ENCODE data around the gene CABLES1. TPM values are rescaled to one million over a fixed set of nuclear protein-coding genes. Genes with fewer than 3 reads are reported as not detected.

Gene CABLES1
- total RNA-seq, 2 donors from 2014 or later = 0.73 TPM; not detected in 1

DNA sequence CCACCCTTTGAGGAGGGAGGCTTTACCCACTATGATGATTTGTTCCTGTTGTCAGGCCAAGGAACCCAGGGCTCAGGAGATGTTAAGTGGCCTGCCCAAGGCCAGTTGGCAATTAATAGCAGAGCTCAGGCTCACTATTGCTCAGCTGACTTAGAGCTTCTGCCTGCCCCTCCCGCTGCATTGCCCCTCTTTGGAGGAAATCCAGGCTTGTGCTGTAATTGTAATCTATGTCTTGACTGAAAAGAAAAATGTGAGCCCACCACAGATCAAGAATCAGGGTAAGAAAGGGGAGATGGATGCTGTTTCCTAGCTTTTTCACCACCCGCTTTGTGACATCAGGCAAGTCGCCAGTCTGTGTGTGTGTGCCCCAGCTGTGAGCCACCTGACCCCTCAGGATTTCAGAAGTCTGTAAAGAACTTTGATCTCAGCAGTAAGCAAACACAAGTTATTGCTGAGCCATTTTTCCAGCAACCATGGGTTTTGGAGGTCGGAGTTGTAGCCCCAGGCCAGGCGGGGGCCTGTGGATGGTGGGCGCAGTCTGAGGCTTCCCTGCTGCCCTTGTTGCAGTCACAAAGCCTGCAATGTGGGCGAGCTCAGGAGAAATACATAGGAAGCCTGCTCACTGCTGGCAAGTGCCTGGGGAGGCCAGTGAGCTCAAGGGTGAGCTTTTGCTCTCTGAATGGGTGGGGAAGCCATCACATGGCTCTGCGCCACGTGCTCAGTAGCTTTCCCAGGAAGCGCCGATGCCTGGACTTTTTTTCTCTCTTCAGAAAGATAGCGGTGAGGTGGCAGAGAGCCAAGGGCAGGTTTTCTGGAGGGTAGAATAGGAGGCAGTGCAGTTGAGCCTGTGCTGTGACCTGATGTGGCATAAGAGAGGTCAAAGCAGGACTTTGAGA, 6.1 kb downstream of the CABLES1 start:
- ATAC-seq (no peak), DNase-seq (no peak)
- Mint-ChIP-seq H3K36me3 (ENCODE audit: low read depth) (no peaks in the 10 kb centered on the region), H3K27me3 (peaks cover 40% of the 10 kb centered on the region), H3K4me3 (no peak overlapping the region), H3K27ac (no peak overlapping the region), H3K4me1 (peaks cover 19% of the 10 kb centered on the region)
- H3K9me3 ChIP-seq (ENCODE audit: control insufficient read depth, low read length, poor library complexity, severe bottlenecking) = no peaks in the 10 kb centered on the region

DNA sequence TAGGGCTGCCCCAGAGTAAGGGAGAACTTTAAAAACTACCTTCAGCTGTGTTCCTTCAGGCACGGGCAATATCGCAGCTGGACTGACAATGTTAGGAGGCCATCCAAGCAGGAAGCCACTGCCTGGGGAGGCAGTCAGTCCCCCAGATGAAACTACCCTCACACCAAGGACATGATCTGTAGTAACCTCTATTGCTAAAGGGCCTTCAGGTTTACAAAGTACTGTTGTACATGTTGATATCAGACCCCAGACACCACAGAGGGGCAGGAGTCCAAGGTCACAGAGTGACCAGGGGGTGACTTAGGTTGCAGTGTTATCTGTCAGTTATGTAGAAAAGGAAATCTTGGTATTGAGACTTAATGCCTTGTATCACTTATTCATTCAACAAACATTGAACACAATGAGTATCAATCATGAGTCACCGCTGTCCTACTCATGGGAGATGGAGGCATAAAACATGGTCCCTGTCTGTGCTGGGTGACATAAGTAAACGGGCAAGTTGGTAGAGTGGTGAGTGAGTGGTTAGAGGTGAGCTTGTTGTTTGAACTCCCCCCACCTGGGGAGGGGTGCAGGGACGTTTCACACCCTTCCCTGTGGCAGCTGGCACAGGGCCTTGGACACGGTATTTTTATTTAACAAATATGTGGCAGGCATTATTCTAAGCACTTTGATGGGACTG, 7.1 kb downstream of the CABLES1 start:
- Mint-ChIP-seq H3K36me3 (ENCODE audit: low read depth) (no peaks in the 10 kb centered on the region), H3K27me3 (peaks cover 30% of the 10 kb centered on the region), H3K4me3 (no peak overlapping the region), H3K4me1 (peaks cover 11% of the 10 kb centered on the region), H3K27ac (peak overlapping the region; percentile 24)
- DNase-seq (no peak), ATAC-seq (no peak)
- no peaks in the 10 kb centered on the region for H3K9me3 ChIP-seq (ENCODE audit: control insufficient read depth, low read length, poor library complexity, severe bottlenecking)

- H3K4me3 Mint-ChIP-seq = no peak overlapping the region
- peaks cover 11% of the 10 kb centered on the region for H3K4me1 Mint-ChIP-seq
- H3K27me3 Mint-ChIP-seq = peaks cover 22% of the 10 kb centered on the region
- no peaks in the 10 kb centered on the region for H3K9me3 ChIP-seq (ENCODE audit: control insufficient read depth, low read length, poor library complexity, severe bottlenecking)
- DNase-seq (no peak), ATAC-seq (no peak)
- H3K36me3 Mint-ChIP-seq (ENCODE audit: low read depth) = no peaks in the 10 kb centered on the region
- H3K27ac Mint-ChIP-seq = peak overlapping the region; percentile 14
Observed at GRCh38 chr18:23143016-23143814, 7.9 kb downstream of the CABLES1 start.

DNA sequence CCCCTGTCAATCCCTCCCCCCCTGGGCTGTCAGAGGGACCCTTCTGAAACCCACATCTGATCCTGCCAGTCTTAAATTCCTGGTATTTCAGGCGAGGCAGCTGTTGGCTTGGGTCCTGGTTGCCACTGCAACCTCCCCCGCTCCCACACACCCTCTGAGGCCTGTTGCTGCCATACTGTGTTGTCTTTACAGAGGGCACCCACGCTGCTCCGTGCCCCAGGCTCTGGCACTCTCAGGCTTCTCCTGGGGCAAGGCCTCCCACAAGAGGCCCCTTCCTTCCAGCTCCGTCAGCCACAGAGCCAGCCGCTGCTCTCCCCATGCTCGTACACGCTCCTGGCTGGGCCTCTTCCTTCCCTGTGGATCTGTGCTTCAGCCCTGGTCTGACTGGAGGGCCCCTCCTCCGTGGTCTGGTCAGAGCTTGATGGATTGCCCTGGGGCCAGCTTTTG, 8.6 kb downstream of the CABLES1 start:
- peaks cover 16% of the 10 kb centered on the region for H3K27me3 Mint-ChIP-seq

DNA sequence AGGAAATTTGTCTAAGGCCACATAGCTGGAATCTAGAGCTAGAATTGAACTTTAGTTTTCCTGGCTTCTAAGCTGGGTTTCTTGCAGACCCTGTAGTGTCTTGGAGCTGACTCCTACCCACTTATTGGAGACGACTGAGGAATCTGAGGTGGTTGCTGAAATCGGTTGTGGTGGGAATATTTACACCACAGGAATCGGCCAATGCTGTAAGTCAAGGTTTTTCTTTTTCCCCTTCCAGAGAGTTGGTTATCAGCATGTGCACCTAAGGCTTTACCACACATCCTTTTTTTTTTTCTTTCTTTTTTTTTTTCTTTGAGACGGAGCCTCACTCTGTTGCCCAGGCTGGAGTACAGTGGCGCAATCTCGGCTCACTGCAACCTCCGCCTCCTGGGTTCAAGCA, 9.4 kb downstream of the CABLES1 start:
- no peak overlapping the region for H3K4me3 Mint-ChIP-seq
- ATAC-seq (no peak), DNase-seq (no peak)
- H3K27ac Mint-ChIP-seq = peak overlapping the region; percentile 47
- H3K36me3 Mint-ChIP-seq (ENCODE audit: low read depth) = no peaks in the 10 kb centered on the region
- H3K9me3 ChIP-seq (ENCODE audit: control insufficient read depth, low read length, poor library complexity, severe bottlenecking) = no peaks in the 10 kb centered on the region
- H3K27me3 Mint-ChIP-seq = peaks cover 15% of the 10 kb centered on the region
- H3K4me1 Mint-ChIP-seq = peaks cover 14% of the 10 kb centered on the region

More for the DNA sequence above, 8.6 kb downstream of the CABLES1 start:
- Mint-ChIP-seq H3K36me3 (ENCODE audit: low read depth) (no peaks in the 10 kb centered on the region), H3K4me1 (peaks cover 14% of the 10 kb centered on the region), H3K4me3 (no peak overlapping the region), H3K27ac (peak overlapping the region; percentile 47)
- no peak for ATAC-seq
- H3K9me3 ChIP-seq (ENCODE audit: control insufficient read depth, low read length, poor library complexity, severe bottlenecking) = no peaks in the 10 kb centered on the region
- no peak for DNase-seq

GRCh38 chr18:23145621-23146020, 10.3 kb downstream of the CABLES1 start:
- Mint-ChIP-seq H3K4me3 (no peak overlapping the region), H3K36me3 (ENCODE audit: low read depth) (no peaks in the 10 kb centered on the region), H3K27me3 (peaks cover 15% of the 10 kb centered on the region), H3K27ac (no peak overlapping the region), H3K4me1 (peaks cover 14% of the 10 kb centered on the region)
- ATAC-seq (no peak), DNase-seq (no peak)
- H3K9me3 ChIP-seq (ENCODE audit: control insufficient read depth, low read length, poor library complexity, severe bottlenecking) = no peaks in the 10 kb centered on the region

DNA sequence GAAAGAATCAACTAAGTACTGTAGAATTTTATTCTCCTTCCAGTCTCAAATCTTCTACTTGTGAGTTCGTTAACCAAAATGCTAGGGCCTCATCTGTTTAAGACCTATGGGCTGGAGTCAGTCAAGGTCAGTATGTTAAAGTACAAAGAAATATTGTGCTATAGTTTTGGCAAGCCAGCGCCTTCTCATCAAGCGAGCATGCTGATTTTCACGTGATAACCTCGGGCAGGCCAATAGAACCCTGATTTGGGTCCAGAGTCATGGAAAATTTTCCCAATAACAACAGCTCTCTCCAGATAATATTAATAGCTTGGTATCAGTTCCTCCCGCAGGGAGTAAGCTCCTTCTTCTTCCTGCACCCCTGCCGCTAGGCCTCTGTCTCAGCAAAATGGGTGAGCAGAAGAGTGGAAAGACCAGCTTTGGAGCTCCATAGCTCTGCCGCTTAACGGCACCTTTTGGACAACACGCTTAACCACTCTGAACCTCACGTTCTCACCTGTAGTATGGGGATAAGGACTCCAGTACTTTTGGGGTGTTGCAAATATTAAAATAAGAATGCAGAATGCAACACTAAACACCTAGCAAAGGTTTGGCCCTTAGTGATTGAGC, 11.7 kb downstream of the CABLES1 start:
- Mint-ChIP-seq H3K36me3 (ENCODE audit: low read depth) (no peaks in the 10 kb centered on the region), H3K27ac (no peak overlapping the region), H3K4me3 (no peak overlapping the region), H3K4me1 (peaks cover 14% of the 10 kb centered on the region), H3K27me3 (peaks cover 6% of the 10 kb centered on the region)
- H3K9me3 ChIP-seq (ENCODE audit: control insufficient read depth, low read length, poor library complexity, severe bottlenecking) = no peaks in the 10 kb centered on the region
- no peak for DNase-seq
- ATAC-seq = no peak

GRCh38 chr18:23148382-23148781, 13.1 kb downstream of the CABLES1 start:
- Mint-ChIP-seq H3K4me3 (no peak overlapping the region), H3K27me3 (peaks cover 5% of the 10 kb centered on the region), H3K4me1 (peaks cover 10% of the 10 kb centered on the region), H3K36me3 (ENCODE audit: low read depth) (no peaks in the 10 kb centered on the region), H3K27ac (no peak overlapping the region)
- ATAC-seq (no peak), DNase-seq (no peak)
- H3K9me3 ChIP-seq (ENCODE audit: control insufficient read depth, low read length, poor library complexity, severe bottlenecking) = no peaks in the 10 kb centered on the region

DNA sequence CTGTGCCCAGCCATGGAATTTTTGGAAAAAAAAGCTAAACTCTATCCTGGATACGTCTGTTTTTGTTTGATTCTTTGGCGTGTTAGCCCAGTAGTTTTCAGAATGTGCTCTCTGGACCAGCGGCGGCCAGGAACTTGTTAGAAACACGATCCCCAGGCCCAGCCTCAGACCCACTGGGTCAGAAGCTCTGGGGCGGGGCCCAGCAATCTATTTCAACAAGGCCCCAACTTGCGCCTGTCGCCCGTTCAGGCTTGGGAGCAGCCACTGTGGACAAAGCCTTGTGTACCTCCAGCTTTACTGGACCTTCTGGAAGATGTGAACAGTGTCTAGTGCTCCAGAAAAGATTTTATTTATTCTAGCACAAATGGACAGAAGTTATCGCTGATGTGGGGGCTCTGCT, 14.3 kb downstream of the CABLES1 start:
- Mint-ChIP-seq H3K4me1 (peaks cover 3% of the 10 kb centered on the region), H3K27ac (no peak overlapping the region), H3K36me3 (ENCODE audit: low read depth) (no peaks in the 10 kb centered on the region), H3K4me3 (no peak overlapping the region), H3K27me3 (peaks cover 6% of the 10 kb centered on the region)
- DNase-seq = no peak
- no peak for ATAC-seq
- no peaks in the 10 kb centered on the region for H3K9me3 ChIP-seq (ENCODE audit: control insufficient read depth, low read length, poor library complexity, severe bottlenecking)

- Mint-ChIP-seq H3K4me1 (peaks cover 3% of the 10 kb centered on the region), H3K27me3 (peaks cover 14% of the 10 kb centered on the region), H3K4me3 (no peak overlapping the region), H3K36me3 (ENCODE audit: low read depth) (no peaks in the 10 kb centered on the region), H3K27ac (peak overlapping the region; percentile 2)
- H3K9me3 ChIP-seq (ENCODE audit: control insufficient read depth, low read length, poor library complexity, severe bottlenecking) = no peaks in the 10 kb centered on the region
- ATAC-seq = no peak
- no peak for DNase-seq
Observed at GRCh38 chr18:23151414-23152099, 16.3 kb downstream of the CABLES1 start.

GRCh38 chr18:23154030-23154429, 18.7 kb downstream of the CABLES1 start:
- Mint-ChIP-seq H3K27me3 (peaks cover 18% of the 10 kb centered on the region), H3K36me3 (ENCODE audit: low read depth) (peaks cover 2% of the 10 kb centered on the region), H3K4me3 (no peak overlapping the region), H3K4me1 (no peaks in the 10 kb centered on the region), H3K27ac (no peak overlapping the region)
- H3K9me3 ChIP-seq (ENCODE audit: control insufficient read depth, low read length, poor library complexity, severe bottlenecking) = no peaks in the 10 kb centered on the region
- DNase-seq (no peak), ATAC-seq (no peak)

DNA sequence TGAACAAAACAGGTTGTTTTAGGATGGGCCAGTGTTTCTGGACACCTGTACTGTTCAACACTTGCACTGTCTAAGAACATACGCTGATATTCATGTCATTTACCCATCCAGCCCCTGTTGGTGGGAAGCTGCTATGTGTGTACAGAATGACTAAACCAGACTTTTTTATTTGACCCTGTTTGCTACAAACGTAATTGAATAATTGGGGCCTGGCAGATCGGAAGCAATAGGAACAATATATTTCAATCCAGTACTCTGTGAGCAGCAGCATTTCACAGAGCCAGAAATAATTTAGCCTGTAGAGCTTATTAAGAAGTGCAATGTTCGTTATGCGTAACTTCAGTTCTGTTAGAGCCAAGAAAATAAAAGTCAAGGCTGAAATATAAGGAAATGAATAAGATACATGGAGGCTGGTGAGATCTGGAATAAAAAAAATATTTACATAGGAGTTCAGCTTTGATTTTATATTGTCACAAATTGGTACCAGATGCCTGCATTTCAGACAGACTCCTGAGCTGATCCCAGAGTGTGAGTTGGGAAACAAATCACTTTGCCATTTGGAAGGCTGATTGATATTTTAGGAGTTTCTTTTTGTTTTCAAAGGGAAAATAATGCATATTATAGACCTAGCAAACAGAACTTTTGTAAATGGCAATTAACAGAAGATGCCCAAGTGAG, 19.7 kb downstream of the CABLES1 start:
- no peak overlapping the region for H3K4me3 Mint-ChIP-seq
- DNase-seq (no peak), ATAC-seq (no peak)
- peaks cover 2% of the 10 kb centered on the region for H3K36me3 Mint-ChIP-seq (ENCODE audit: low read depth)
- H3K9me3 ChIP-seq (ENCODE audit: control insufficient read depth, low read length, poor library complexity, severe bottlenecking) = no peaks in the 10 kb centered on the region
- H3K27ac Mint-ChIP-seq = no peak overlapping the region
- H3K27me3 Mint-ChIP-seq = peaks cover 18% of the 10 kb centered on the region
- H3K4me1 Mint-ChIP-seq = no peaks in the 10 kb centered on the region

All from T-helper 17 cell (primary cell).